Measurements from ENCODE around the gene RUFY3.
"Not testable (repeated sequence)": the region's sequence is repeated elsewhere in the genome, so short reads cannot be mapped to it uniquely, and the experiment has no call there.

The RUFY3 gene

DNA sequence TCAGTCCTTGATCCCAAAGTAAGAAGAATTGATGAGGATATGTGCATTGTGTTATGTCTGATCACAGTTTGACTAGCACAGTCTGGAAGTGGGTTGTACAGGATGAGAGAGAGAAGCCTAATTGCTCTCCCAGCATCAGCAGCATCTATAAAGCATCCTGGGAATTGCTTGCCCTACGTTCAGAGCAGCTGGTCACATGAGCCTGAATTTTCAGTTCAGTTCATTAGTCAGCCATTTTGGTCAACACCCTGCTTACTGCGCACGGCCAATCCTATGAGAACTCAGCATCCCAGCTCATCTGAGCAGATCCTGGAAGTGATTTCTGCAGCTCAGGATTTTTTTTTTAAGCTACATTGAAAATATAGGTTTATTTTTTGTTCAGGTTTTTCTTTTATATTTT, at the start of gene RUFY3:
RUFY3 (plus strand) TSS at position 218 of the 400 bp plus-strand sequence. CDS start 610 bp downstream, outside the sequence.
- DNase-seq (ENCODE audit: low read depth, low spot score) = peak; percentile 82

GRCh38 chr4:70674191-70674590, 47.6 kb upstream of the RUFY3 start:
- DNase-seq (ENCODE audit: low read depth, low spot score) = no peak

- no peak for DNase-seq (ENCODE audit: low read depth, low spot score)
Measured at GRCh38 chr4:70674731-70675130, 47.0 kb upstream of the RUFY3 start.

DNA sequence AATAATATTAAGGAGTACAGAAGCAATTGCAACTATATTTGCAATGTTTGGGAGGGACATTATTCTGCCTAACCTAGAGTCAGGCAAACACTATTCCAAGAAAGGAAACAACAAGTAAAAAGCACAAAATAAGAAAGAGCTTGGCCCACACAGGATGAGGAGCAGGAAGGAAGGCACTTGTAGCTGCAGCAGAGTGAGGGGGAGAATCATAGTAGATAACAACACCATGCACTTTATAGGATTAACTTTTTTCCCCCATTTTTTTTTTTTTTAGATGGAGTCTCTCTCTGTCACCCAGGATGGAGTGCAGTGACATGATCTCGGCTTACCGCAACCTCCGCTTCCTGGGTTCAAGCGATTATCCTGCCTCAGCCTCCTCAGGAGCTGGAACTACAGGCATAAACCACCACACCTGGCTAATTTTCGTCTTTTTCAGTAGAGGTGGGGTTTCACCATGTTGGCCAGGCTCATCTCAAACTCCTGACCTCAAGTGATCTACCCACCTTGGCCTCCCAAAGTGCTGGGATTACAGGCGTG, 45.1 kb upstream of the RUFY3 start:
- no peak for DNase-seq (ENCODE audit: low read depth, low spot score)

GRCh38 chr4:70678383-70678999, 43.3 kb upstream of the RUFY3 start:
- no peak for DNase-seq (ENCODE audit: low read depth, low spot score)

- DNase-seq (ENCODE audit: low read depth, low spot score) = no peak
Measured at GRCh38 chr4:70680934-70681333, 40.8 kb upstream of the RUFY3 start.

DNA sequence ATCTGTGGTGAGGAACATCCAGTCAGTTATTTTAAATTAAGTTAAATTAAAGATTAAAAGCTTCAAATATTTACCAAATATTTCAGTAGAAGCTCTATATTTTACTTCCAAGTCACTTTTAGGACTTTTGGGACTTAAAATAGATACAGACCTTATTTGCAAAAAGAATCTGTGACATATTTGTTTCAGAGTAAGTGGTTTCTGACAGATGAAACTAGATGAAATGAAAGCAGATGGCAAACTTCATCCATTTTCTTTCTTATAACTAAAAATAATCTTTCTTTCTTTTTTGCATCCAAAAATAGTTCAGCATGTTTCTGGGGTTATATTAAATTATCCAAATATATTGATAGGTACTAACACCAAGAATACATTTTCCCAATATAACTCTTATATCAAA, 40.1 kb upstream of the RUFY3 start:
- no peak for DNase-seq (ENCODE audit: low read depth, low spot score)

GRCh38 chr4:70682142-70682541, 39.6 kb upstream of the RUFY3 start:
- not testable (repeated sequence) for DNase-seq (ENCODE audit: low read depth, low spot score)

- DNase-seq (ENCODE audit: low read depth, low spot score) = no peak
Measured at GRCh38 chr4:70687392-70687791, 34.4 kb upstream of the RUFY3 start.

DNA sequence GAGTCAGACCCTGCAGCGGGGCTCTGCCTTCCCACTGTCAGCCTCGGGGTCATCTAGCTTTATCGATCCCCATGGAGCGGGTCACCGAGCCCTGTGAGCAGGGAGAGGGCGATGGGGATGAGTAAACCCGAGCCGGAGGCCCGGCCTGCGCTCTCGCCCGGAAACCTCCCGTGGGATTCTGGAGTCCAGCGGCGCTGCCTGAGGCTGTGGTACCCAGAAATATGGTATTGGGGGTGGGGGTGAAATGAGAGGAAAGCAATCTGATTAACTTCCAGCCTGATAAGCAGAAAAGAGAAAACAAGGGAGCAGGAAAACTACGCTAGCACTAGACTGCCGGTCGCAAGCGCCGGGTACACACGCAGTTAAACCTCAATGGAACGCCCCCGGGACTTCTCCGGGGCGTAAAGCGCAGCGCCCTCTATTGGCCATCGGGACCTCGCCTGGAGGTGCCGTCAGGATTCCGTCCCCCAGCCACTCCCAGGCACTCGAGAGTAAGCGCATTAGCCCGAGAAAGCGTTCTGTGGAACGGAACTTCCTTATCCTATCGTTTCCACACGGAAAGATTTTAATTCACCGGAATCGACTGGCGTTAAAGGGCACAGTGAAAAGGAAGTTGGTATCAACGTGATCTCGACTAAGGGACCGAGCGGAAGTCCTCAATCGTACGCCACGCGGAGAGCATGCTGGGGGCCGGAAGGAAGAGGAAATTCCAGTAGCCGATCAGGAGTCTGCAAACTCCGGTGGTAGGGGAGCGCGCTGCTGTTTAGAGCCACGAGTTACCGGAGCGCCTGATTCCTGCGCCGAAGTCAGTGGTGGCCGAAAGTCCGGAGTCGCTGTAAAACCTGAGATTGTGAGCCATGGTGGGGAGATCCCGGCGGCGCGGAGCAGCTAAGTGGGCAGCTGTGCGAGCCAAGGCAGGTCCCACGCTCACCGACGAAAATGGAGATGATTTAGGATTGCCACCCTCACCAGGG, 33.7 kb upstream of the RUFY3 start, which contains the start of gene UTP3:
UTP3 (plus strand) TSS at position 712 of the 974 bp plus-strand sequence; CDS start at position 858, 146 bp downstream.
- DNase-seq (ENCODE audit: low read depth, low spot score) = peak; percentile 96

GRCh38 chr4:70688795-70689231, 33.0 kb upstream of the RUFY3 start:
- no peak for DNase-seq (ENCODE audit: low read depth, low spot score)

- no peak for DNase-seq (ENCODE audit: low read depth, low spot score)
Measured at GRCh38 chr4:70691661-70692060, 30.1 kb upstream of the RUFY3 start.

DNA sequence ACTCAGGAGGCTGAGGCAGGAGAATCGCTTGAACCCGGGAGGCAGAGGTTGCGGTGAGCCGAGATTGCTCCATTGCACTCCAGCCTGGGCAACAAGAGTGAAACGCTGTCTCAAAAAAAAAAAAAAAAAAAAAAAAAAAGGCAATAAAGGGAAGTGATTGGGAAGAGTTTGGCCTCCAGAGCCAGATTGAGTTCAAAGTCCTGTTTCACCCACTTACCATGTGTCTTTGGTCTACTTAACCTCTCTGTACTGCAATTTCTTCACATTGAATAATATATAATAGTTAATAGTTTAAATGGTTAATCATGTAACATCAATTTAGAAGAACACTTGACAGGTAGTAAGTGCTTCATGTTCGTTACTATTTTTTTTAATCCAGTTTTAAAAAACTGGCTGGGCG, 27.1 kb upstream of the RUFY3 start:
- not testable (repeated sequence) for DNase-seq (ENCODE audit: low read depth, low spot score)

- DNase-seq (ENCODE audit: low read depth, low spot score) = not testable (repeated sequence)
Measured at GRCh38 chr4:70698435-70698834, 23.3 kb upstream of the RUFY3 start.

- DNase-seq (ENCODE audit: low read depth, low spot score) = no peak
Measured at GRCh38 chr4:70700712-70701111, 21.1 kb upstream of the RUFY3 start.

- no peak for DNase-seq (ENCODE audit: low read depth, low spot score)
Measured at GRCh38 chr4:70701271-70701670, 20.5 kb upstream of the RUFY3 start.

GRCh38 chr4:70702592-70702991, 19.2 kb upstream of the RUFY3 start:
- not testable (repeated sequence) for DNase-seq (ENCODE audit: low read depth, low spot score)

DNA sequence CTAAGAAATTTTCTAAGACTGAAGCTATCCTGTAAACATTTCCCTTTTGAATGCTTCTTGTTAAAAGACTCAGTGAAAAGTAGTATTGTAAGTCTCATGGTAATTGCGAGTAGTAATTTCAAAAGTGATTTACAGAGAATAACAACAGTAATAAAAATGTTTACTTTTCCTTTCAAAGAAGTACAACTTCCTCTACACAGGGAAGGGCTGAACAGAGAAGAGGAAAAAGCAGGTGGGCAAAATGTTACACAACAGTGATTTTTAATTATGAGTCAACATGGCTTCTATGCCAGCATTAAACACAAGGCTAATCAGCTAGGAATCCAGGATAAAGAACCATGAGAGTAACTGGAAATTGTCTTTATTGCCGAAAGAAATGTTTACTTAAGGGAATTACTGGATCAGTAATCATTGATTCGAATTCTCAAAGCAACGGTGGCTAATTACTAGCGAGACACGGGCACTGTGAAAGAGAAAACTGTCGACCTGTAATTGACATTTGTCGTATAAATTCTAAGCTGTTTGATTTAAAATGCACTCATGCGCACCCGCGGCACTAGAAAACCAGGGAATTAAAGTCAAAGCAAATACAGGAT, 18.0 kb upstream of the RUFY3 start:
- DNase-seq (ENCODE audit: low read depth, low spot score) = no peak

DNA sequence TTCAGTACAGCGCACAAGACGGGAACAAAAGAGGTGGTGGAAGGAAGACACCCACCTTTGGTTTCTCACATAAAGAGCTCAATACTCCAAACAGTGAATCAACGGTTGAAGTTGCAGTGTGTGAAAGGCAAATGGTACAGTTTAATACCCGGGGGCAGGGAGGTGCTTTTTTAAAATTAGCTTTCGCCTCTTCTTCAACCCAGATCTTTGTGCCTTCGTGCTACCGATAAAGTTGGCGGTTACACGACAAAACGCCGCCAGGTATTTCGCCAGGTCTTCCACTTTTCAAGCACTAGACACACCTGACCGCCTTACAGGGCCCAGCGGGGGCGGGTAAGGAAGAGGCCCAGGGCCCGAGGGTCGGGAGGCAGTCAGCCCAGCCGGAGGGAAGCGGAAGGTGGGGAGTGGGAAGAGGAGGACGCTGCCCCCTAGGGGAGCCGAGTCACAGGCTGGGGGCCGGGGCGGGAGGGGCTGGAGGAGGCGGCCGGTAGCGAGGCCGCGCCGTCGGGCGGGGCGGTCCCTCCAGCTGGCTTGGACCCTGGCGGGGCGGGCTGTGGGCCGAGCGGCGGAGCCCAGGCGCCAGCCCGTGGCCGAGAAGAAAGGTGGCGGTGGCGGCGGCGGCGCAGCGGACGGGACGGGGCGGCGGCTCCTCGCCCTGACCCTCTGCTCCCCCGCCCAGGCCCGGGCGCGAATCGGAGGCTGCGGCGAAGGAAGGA, 17.4 kb upstream of the RUFY3 start:
- no peak for DNase-seq (ENCODE audit: low read depth, low spot score)

DNA sequence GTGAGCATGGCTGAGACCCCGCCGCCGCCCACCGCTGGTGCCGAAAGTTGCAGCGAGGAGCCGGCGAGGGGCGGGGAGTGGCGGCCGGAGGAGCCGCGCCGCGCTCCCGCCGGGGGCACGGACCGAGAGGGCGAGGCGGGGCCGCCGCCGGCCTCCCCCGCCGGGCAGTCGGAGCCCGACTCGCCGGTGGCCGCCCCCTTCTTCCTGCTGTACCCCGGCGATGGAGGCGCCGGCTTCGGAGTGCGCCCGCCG, 16.9 kb upstream of the RUFY3 start:
- DNase-seq (ENCODE audit: low read depth, low spot score) = no peak

DNA sequence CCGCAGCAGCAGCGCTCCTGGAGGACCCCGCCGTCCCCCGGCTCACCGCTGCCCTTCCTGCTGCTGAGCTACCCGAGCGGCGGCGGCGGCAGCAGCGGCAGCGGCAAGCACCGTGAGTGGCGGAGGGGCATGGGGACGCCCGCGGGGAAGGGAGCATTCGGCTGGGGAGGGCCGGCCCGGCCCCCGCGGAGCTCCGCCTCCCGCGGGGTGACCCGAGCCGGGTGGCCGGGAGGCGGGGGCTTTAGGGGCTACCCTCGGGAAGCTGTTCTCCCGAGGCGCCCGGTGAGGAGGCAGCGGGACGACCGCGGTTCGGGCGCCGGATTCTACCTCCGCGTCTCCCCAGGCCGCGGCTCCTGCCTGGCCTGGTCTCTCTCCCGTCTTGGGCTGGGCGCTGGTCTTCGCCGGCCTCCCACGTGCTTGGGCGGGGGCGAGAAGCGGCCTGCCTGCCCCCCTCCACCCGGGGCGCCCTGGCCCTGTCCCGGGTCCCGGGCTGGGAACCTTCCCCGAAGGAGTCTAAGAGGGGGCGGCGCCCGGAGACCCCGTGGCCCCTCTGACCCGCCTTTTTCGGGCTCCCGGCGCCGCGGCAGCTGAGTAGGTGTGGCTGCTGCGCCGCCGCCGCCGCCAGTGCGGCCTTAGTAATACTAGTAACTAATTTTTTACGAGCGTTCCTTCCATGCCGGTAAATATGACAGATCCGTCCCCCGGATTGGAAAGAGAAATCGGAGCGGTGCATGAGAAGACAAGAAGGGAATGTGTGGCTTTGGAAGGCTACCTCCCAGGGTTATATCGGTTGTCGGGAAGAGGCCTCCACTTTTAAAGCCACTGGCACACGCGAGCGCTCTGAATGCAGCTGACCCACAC, 16.4 kb upstream of the RUFY3 start:
- no peak for DNase-seq (ENCODE audit: low read depth, low spot score)

Measured in smooth muscle cell of the brain vasculature (primary cell).